EL (cell line): ENCODE data around the gene ELOVL1.

ENCODE experiments used
- DNase-seq: peaks from one replicate; pipeline ENCODE4 v3.0.0-alpha.2; 2016

Gene ELOVL1

DNA sequence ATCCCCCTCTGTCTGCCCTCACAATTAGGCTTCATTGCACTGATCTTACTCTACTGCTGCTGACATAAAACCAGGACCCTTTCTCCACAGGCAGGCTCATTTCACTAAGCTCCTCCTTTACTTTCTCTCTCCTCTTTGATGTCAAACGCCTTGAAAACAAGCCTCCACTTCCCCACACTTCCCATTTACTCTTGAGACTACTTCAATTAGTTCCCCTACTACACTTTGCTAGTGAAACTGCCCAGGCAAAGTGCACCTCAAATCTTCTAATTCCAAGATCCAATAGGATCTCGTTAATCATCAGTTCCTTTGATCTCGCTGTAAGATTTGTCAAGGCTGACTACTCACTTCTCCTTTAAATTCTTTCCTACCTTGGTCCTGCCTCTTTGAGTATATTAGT is 14.9 kb downstream of the ELOVL1 start:
- no peak for DNase-seq

DNA sequence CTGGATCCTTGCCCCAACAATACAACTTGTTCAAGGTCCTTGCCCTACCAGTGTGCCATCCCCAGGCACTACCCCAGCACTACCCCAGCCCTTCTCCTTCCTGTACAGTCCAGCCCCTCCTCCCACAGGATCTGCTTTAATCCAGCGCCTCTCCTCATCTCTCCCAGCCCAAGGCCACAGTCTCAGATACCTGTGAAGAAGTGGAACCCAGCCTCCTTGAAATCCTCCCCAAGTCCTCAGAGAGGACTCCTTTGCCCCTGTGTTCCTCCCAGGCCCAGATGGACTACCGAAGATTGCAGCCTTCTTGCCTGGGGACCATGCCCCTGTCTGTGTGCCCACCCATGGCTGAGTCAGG is 15.5 kb downstream of the ELOVL1 start:
- DNase-seq: no peak

DNA sequence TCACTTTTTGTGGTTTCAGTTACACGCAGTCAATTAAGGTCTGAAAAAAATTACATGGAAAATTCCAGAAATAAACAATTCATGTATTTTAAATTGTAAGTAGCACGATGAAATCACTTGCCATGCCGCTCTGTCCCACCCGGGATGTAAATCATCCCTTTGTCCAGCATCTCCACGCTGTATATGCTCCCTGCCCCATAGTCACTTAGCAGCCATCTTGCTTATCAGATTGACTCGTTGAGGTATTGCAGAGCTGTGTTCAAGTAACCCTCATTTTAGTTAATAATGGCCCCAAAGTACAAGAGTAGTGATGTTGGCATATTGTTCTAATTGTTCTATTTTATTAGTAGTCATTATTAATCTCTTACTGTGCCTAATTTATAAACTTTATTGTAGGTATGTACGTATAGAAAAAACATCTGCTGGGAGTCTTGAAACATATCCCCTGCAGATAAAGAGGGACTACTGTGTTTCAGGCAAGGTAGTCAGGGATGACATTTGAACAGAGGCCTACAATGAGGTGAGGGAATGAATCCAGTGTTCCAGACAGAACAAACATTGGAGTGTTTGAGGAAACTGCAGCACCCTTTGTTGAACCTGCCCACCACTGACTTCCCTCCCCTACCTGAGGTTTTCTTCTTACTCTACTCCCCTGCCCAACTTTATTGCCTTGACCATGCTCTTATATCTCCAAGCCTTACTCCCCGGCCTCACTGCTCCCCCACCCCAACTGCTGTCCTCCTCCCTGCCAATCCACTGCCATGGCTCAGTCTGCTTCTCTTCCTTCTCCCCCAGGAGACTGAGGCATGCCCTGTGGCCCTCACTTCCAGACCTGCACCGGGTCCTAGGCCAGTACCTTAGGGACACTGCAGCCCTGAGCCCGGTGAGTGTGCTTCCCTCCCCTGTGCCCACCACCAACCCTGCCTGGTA is 16.1 kb downstream of the ELOVL1 start:
- no peak for DNase-seq

DNA sequence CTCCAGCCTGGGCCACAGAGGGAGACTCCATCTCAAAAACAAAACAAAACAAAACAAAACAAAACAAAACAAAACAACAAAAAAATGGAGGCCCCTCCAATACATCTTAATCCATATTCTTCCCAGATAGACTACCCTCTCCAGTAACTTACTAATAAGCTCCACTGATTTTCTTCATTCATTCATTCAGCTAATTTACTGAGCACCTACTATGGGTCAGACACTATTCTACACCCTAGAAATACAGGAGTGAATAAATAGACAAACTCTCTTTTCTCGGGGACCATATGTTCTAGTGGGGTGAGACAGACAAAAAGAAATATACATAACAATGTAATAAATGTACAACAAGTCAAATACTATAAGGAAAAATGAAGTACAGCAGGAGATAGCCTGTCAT is 16.8 kb downstream of the ELOVL1 start:
- no peak for DNase-seq

DNA sequence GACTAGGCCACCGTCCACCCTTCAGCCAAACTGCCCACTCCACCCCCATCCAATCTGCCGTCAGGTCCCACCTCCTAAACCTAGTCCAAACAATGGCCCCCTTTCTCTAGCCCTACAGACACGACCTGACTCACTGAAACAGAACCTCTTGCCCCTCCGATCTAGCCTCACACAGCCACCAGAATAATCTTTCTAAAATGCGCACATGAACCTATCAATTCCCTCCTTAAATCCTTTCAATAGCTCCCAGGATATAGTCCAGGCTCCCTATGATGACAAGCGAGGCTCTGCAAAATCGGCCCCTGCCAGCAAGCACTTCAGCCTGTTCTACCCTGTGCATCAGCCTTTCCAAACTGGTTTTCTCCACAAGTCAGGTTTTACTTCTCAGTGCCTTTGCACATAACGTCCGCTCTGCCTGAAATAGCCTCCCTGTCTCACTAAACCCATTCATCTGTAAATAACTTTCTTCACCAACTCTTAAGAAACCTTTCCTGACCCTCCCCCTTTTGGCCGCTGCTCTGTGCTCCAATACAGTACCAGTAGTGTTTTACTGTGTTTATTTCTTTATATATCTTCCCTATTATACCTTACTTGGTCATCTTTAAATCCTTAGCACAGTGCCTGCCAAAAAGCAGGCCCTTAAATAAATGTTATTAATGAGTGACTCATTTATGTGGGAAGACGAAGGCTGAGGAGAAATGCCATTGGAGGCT is 18.1 kb downstream of the ELOVL1 start:
- peak; percentile 56 for DNase-seq

DNA sequence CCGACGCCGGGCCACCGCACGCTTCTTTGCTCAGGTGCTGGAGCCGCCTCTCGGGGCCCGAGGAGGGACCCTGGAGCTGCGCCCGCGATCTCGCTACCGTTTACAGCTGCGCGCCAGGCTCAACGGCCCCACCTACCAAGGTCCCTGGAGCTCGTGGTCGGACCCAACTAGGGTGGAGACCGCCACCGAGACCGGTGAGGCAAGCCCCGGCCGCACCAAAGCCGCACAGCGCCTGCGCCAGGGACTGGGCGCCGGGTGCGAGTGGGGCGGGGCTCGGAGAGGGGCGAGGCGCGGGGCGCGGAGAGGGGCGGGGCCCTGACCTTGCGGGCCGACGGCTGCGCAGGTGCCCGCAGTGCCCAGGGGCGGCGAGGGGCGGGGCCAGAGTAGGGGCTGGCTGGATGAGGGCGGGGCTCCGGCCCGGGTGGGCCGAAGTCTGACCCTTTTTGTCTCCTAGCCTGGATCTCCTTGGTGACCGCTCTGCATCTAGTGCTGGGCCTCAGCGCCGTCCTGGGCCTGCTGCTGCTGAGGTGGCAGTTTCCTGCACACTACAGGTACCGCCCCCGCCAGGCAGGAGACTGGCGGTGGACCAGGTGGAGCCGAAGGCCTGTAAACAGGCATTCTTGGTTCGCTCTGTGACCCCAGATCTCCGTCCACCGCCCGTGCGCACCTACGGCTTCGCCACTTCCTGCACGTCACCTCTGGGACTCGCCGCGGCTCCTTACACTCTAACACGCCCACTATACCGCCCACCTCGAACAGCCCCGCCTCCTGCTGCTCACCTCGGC is 18.8 kb downstream of the ELOVL1 start:
- DNase-seq: peak; percentile 66

DNA sequence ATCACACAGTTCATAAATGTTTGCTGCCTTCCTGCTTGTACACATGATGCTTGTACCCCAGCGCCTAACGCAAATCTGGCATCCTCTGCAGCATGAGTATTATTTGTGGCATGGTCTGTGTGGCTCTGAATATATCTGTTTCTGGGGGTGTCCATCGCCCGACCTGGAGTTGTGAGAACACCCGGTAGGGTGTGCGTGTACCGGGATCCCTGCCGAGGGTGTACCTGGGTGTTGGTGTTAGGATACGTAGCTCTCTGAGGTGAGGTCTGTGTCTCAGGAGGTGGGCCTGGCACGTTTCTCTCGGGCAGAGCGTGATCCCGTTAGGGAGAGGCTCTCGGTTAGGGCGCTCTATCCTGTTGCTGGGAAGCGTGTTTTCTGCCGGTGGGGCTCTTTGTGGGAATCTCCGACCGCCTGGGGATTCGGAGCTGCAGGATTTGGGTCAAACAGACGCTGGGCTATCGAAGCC is 19.4 kb downstream of the ELOVL1 start:
- no peak for DNase-seq

DNA sequence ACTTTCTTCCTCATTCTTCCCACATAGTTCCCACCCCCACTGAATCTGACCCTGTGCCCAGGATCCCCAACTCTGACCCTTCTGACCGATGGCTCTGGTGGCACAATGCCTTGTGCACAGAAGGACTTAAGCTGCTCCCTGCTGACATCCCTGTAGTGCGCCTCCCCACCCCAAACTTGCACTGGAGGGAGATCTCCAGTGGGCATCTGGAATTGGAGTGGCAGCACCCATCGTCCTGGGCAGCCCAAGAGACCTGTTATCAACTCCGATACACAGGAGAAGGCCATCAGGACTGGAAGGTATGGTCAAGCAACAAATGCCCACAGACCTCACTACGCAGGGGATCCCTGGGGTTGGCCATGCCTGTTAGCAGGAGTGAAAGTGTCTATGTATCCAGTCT is 21.2 kb downstream of the ELOVL1 start:
- no peak for DNase-seq

DNA sequence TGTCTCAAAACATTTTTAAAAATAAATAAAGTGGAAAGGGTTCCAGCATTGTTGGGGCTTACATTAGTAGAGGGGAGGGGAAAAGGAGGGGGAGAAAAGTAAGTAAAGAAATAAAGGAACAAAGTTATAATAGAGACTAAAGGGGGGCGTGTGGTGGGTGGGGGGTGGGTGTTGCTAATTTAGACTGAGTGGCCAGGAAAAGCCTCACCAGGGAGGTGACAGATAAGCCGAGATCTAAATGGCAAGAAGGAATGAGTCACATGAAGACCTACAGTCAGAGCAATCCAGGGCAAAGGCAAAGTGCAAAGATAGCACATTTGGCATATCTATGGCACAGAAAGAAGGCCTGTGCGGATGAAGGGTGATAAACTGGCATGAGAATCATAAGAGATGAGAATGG is 22.7 kb downstream of the ELOVL1 start:
- no peak for DNase-seq

DNA sequence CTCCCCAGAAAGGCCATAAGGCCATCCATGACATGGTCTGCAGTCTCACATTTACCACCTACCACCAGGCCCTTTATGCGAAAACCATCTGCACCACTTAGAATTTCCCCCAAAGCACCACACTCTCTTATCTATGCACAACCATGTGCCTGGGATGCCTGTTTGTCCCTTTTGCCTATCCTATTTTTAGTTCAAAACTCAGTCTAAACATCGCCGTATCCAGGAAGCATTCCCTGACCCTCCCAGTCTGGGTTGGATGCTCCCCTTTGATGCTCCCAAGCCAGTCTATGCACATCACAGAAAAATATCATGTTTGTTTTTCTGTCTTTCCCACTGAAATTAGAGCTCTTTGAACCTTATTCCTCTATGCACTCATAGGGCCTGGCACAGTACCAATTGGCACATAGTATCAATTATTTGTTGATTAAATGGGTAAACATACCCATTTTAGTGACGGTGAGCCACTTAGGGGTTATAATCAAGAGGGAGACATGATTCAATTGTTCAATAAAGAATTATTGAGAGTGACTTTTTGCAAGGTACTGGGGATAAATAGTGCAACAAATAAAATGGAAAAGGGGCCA is 23.5 kb downstream of the ELOVL1 start:
- no peak for DNase-seq

DNA sequence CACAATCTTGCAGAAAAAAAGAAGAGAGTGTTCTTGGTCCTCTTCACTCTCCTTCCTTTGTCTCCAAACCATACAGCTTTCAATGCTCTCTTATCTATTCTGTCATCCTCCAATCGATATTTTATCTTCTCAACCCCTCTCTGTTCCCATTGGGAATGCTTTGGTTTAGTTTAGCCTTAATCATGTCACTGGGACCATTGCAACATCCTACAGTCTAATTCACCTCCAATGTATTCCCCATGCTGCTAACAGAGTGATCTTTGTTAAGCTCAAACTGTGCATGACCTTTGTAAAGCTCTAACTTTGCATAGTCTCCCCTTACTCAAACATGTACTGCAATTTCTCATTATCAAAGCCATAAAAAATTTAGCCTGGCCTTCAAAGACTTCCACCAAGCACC is 27.3 kb downstream of the ELOVL1 start:
- no peak for DNase-seq

DNA sequence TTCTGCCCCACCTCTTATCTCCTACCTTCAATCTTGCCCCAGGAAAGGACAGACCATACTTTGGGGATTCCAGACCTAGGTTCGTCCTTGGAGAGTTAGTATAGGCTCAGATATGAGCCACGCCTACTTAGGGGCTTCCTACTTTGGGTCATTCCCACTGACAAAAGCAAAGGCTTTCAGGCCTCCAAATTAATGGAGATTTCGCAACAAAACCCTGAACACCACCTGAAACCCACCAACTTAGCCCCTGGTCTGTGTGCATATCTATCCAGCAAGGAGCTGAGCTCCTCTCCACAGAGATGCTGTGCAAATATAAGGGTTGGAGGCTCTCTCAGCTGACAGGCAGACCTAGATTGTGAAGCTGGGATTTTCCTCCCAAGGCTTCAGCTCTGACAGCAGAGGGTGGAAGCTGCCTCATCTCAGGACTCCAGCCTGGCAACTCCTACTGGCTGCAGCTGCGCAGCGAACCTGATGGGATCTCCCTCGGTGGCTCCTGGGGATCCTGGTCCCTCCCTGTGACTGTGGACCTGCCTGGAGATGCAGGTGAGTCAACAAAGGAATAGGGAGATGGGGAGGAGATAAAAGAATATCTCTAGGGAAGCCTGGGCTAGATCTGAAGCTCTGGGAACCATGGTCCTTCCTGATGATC is 28.1 kb downstream of the ELOVL1 start:
- DNase-seq: no peak

DNA sequence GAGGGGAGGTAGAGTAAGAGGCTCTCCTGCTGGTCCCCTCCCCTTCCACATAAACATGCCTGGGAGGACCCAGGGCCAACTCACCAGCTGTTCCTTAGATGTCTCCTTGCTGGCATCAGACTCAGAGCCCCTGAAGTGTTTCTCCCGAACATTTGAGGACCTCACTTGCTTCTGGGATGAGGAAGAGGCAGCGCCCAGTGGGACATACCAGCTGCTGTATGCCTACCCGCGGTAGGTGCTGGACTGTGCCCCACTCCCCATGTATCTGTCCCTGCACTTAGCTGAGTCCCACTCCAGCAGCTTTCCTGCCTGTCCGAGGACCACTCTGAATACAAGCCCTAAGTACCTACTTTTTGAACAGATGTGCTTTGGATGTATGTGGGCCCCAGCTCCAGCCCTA is 29.8 kb downstream of the ELOVL1 start:
- DNase-seq: no peak

DNA sequence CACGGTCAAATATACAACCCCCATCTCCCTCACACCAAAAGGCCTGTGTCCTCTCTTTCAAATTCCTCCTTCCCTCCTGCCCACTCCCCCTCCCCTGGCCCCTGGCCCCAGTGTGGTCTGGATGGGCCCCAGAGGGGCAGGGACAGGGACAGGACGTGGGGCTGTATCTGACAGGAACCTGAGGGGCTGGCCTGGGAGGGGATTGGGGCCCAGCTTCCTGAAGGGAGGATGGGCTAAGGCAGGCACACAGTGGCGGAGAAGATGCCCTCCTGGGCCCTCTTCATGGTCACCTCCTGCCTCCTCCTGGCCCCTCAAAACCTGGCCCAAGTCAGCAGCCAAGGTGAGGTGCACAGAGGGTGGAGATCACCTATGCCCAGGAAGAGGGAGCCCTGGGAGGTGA is 30.2 kb downstream of the ELOVL1 start, which contains the start of gene MPL:
MPL (plus strand) TSS at position 231 of the 400 bp plus-strand sequence; CDS start at position 262, 31 bp downstream.
- DNase-seq: no peak

DNA sequence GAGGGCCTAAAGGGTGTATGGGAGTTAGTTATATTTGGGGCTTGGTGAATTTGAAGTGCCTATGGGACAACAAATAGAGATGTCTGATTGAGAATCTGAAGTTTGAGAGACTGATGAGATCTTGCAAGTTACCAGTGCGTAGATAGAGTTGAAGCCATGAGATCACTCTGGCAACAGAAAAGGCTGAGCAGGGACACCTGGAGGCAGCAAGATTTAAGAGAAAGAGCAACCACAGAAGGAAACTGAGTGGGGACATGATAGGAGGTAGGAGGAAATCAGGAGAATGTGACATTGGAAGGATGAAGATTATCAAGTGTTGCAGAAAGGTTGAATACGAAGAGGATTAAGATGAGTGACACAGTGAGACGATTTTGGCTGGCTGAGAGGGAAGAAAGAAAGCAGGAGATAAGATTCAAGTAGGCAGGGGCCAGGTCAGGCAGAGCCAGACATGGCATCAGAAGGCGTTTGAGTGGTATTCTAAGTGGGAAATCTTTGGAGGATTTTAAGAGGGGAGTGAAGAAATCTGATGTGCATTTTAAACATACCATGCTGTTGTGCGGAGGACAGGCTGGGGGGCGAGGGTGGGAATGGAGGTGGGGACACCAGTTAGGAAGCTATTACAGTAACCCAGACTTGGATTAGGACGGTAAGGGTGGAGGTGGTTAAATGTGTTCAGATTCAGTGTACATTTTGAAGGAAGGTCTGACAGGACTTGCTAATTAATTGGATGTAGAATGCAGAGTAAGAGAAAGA is 33.2 kb downstream of the ELOVL1 start:
- DNase-seq: no peak

DNA sequence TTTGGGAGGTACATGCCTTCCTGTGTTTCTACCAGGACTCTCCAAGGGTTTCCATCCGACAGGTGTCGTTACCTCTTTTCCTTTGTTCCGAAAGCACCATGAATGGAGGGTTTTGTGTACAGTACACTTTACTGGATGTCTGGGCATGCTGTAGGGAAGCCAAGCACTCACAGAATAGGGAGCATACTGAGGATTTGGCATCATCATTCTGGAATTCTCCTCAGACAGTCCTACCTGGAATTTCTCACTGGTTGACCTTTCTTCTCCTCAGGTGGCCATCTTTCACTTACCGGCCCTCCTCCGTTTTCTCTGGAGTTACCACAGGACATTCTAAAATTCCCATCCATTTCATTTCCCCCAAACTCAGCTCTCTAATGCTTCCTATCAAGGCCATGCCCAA is 36.1 kb downstream of the ELOVL1 start:
- no peak for DNase-seq

DNA sequence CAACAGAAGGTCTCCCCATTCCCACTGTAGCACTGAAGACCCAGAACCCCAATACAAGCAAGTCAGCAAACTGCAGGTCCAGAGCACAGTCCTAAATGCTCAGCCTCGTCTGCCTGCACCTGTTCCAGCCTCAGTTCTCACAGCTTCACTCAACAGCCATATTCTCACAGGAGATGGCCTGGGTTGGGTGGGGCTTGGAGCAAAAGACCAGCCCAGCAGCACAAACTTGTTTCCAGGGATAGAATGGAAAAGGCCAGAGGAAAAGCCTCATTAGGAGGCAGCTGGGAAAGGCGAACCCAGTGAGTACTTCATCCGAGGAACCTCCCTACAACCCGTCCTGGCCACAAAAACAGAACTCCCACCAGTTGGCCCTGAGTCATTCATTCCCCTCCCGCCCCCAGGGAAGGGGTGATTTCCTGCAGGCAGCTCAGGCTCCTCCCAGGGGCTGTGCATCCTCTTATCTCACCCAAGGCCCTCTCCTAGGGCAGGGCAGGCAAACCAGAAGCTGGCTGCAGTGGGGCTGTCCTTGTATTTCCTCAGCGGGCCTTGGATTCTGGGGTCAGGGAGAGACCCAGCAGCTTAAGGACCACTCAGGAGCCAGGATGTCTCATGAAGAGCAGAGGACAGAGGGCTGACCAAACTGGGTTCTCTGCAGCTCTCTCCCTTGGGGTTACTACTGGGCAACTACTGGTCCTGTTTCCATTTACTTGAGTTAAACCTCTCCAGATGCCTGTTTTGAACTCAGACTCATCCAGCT is 37.6 kb downstream of the ELOVL1 start:
- DNase-seq: peak; percentile 90

DNA sequence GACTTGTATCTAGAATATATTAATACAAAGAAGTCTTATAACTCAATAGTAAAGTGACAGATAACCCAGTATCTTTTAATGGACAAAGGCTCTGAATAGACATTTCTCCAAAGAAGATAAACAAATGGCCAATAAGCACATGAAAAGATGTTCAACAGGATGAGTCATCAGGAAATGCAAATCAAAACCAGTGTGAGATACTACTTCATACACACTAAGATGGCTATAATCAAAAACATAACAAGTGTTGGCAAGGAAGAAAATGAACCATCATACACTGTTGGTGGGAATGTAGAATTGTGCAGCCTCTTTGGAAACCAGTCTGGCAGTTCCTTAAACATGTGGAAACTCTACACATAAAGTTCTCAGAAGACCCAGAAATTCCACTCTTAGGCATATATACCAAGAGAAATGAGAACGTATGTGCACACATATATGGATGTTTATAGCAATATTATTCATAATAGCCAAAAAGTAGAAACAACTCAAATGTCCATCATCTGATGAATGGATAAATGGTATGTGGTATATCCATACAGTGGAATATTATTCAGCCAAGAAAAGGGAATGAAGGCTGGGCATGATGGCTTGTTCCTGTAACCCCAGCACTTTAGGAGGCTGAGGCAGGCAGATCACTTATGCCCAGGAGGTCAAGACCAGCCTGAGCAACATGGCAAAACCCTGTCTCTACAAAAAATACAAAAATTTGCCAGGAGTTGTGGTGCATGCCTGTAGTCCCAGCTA is 40.1 kb downstream of the ELOVL1 start:
- peak; percentile 27 for DNase-seq

DNA sequence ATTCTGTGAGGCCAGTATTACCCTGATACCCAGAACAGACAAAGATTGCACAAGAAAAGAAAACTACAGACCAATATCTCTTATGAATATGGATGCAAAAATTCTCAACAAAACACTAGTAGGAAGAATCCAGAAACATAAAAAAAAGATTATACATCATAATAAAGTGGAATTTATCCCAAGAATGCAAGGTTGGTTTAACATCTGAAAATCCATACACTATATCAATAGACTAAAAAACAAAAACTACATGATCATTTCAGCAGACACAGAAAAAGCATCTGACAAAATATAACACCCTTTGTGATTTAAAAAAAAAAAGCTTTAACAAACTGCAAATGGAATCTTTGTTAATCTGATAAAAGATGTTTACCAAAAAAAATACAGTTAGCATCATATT is 42.4 kb downstream of the ELOVL1 start:
- no peak for DNase-seq

DNA sequence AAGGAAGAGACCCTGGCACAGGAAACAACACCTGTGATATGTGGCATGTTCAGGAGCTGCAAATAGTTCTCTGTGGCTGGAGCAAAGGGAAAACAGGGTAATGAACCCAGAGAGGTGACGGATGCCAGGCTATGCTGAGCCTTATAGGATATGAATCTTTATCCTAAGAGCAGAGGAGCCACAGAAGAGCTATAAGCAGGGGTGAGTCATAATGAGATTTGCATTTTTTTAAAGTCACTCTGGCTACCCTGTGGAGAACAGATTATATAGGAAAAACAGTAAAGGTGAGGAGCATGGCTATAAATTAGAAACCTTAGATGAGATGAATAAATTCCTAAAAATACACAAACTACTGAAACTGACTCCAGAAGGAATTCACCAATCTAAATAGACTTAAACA is 43.0 kb downstream of the ELOVL1 start:
- no peak for DNase-seq
